NCI-H2171 treated with DMSO at 0.1 percent for 48 hours (cell line): ENCODE data around the gene COL25A1.
"Not testable (repeated sequence)": the region's sequence is repeated elsewhere in the genome, so short reads cannot be mapped to it uniquely, and the experiment has no call there.

Experiments
- DNase-seq: peaks from one replicate; lab custom pipeline; 2025; lab: John Stamatoyannopoulos, UW

COL25A1 gene

DNA sequence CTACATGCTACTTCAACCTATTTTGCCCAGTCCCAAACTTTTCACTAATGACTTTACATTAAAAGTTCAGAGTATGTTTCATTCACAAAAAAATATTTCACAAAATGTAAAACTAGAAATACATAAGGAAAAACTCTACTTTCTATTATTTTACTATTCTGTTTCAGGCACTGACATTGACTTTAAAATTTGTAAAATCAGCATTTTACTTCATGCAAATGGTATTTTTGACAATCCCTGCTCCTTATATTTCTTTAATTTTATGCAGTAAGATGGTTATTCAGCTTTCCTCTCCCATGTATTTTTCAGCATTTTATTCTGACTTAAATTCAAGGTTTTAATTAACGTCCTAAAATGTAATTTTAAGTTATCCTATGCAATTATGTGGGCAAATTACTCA is 178.5 kb downstream of the COL25A1 start:
- DNase-seq: no peak

DNA sequence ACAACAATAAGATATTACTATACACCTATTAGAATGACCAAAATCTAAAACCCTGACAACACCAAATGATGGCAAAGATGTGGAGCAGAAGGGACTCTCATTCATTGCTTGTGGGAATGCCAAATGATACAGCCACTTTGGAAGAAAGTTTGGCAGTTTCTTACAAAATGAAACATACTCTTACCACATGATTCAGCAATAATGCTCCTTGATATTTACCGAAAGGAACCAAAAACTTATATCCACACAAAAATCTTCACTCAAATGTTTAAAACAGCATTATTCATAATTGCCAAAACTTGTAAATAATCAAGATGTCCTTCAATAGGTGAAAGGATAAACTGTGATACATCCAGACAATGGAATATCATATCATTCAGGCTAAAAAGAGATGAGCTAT is 180.9 kb downstream of the COL25A1 start:
- DNase-seq: no peak

DNA sequence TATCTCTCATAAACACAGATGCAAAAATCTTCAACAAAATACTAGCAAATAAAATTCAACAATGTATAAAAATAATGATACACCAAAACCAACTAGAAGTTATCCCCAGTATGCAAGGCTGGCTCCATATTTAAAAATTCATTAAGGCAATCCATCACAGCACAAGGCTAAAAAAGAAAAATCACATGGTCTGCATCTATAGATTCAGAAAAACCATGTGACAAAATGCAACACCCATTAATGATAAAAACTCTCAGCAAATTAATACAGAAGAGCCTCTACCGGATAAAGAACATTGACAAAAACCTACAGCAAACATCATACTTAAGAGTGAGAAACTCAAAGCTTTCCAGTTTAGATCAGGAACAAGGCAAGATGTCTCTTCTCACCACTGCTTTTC is 182.6 kb downstream of the COL25A1 start:
- no peak for DNase-seq

DNA sequence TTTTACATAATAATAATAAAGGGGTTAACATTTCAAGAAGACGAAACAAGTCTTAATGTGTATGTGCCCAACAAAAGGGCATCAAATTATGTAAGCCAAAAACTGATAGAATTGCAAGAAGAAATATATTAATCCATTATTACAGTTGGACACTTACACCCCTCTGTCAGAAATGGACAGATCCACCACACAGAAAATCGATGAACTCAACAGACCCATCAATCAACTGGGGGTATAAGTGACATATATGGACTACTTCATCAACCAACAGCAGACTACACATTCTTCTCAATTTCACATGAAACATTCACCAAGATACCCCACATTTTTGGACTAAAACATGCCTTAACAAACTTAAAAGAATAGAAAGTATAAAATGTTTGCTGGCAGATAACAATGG is 183.8 kb downstream of the COL25A1 start:
- no peak for DNase-seq

DNA sequence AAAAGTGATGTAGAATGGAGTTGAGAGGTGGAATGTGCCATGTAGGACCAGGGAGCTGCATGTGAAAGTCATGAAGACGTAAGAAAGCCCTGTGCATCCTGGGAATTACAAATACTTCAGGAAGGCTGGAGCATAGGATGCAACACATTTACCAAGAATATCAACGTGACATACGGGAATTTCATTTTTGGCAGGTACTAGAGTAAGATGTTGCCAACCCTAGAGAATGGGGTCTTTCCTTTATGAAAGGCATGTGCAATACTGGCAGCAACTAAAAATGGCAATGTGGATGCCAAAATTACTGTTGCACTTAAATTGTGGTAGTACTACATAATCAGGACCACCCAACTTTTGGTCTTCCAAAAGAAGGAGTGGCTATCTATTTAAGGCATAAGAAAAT is 188.0 kb downstream of the COL25A1 start:
- DNase-seq: no peak

DNA sequence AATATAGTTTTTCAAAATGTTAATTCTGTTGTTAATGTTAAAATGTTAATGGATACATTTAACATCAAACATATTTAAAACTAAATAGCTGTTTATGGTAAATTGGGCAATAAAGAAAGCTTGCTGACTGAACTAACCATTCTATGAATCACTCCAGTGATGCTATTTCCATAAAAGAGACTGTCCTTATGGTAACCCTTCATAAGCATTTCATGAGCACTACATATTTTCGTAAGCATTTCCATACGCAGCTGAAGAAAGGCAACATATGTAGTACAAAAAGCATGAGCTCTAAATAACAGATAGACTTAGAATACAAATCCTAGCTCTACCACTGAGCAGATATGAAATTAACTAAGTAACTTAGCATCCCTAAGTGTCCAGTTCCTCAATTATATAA is 188.9 kb downstream of the COL25A1 start:
- no peak for DNase-seq

DNA sequence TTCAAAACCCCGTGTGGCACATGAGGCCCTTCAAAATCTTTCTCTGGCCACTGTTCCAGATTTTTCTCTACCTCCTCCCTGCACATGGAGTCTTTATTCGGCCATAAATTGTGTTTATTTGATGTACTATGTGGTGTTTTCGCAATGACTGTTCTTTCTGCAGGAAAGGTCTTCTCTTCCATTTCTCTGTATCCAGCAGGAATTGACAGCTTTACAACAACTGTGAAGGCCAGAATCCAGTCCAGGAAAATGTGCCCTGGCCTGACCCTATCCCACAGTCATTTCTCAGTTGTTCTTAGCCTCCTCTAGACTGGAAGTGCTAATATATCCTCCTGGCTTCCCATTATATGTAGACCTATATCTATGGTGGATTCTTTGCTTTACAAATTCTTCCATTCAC is 191.4 kb downstream of the COL25A1 start:
- DNase-seq: no peak

DNA sequence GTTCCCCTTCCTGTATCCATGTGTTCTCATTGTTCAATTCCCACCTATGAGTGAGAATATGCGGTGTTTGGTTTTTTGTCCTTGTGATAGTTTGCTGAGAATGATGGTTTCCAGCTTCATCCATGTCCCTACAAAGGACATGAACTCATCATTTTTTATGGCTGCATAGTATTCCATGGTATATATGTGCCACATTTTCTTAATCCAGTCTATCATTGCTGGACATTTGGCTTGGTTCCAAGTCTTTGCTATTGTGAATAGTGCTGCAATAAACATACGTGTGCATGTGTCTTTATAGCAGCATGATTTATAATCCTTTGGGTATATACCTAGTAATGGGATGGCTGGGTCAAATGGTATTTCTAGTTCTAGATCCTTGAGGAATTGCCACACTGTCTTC is 194.2 kb downstream of the COL25A1 start:
- not testable (repeated sequence) for DNase-seq

DNA sequence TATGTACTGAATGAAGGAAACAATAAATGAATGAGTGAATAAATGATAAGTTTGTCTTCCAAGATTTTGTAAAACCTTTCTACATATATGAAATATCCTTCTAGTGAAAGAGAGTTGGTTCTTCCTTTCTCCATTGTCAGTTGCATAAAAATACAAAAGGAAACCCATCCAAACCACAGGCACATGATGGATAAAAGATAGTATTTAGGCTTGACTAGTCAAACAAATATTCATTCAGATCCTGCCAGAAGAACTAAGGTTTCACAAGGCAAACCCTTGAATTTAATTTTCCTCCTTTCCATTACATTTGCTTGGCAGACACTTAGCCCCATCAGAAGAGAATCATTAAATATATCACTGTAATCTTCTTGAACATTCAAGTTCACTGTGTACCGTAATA is 208.4 kb downstream of the COL25A1 start:
- no peak for DNase-seq

DNA sequence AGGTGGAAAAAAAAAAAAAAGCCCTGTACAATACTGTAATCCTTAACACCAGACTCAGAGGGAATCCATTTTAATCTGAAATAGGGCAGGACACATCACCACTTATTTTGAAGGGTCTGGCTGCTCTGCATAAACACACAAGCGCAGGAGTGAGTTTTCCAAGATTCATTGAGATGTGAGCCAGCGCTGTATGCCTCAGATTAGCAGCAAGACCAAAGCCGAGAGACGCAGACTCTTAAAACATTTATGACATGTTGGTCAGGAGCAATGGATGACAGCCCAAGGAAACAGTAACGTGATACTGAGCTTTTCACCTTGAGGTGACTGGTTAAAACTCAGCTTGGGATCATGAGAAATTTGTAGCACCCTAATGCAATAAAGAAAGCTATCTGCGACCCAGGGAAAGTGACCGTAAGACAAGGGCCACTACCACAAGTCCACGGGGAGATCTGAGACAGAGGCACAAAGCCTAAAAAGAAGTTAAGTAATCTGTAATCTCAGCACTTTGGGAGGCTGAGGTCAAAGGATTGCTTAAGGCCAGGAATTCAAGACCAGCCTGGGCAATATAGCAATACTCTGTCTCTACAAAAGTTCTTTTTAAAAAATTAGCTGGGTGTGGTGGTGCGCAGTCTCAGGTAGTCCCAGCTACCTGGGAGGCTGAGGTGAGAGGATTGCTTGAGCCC is 210.6 kb downstream of the COL25A1 start:
- DNase-seq: no peak

DNA sequence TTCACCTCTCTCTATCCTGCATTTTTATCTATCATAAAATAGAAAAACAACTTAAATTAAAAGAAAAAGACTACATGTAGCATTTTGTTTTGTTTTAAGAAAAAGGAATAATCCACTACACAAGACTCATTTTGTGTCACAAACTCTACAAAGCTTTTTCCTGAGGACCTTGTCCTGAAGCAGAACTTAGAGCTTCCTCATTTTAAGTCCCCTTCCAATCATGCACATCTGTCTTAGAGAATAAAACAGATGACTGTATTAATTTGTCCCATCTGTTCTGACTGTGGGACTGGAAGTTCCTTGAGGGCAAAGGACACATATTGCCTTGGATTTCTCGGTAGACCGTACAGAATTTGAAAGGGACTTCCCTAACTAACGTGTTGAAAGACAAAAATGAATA is 218.5 kb downstream of the COL25A1 start:
- DNase-seq: no peak

DNA sequence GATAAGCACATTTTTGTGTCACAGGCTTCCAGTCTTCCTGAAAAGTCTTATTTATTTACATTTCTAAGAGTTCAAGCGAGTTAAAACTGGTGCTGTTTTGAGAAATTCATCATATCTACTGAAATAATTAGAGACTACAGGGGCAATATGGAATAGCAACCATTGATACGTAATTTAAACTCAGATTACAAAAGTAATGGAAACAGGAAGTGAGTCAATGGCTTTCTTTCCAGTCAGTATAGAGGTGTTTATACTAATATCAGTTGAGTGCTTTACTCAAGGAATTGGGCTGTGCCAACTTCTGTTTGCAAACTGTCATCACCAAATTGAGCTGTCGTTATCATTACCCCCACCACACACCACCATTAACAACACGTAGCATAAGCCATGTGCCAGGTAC is 222.7 kb downstream of the COL25A1 start:
- DNase-seq: no peak

DNA sequence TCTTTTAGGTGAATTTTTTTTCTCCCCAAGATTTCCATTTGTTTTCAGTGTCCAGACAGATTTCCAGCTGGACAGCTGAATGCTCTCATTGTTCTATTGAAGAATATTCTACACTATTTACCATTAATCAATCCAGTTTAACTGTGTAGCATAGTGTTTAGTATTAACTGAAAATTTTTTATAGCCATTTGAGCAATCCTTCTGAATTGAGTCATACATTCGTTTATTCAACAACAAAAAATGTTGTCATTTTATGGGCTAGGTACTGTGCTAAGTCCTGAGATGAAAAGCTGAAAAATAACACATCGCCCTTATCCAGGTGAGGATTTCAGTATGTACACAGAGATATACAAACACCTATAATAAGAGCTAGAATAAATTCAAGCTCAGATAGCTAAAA is 223.3 kb downstream of the COL25A1 start:
- no peak for DNase-seq

DNA sequence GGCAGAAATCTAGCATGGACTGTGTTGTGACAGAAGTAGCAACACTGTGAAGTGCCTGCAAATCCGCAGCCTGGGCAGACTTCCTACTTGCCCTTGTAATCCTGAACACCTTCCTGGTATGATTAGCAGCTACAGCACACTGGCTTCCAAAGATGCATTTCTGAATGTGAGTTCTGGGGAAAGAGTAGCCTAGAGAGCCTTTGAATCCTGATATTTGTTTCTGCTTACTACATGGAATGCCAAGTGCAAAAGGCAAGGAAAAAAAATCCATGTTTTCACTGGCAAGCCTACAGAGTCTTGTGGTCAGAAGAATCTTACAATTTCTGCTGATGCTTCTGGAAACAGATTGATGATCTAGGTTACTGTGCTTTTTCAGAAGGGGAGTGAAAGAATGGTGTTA is 223.7 kb downstream of the COL25A1 start:
- no peak for DNase-seq

DNA sequence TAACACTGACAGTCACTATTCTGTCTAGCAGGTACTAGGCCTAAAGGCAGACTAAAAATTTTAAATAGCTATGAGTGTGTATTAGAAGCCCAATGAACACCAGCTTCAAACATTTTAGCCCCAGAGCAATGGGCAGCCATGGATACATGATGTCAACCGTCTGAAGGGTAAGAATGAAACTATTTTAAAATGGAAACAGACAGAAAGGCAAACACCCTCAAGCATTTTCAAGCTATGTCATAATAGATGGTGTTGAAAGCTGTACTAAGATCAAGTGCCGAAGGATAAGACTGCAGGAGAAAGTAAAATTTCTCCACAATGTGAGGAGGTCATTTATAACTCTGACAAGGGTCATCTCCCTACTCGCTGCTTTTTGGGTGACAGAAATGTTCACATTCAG is 225.0 kb downstream of the COL25A1 start:
- DNase-seq: no peak

DNA sequence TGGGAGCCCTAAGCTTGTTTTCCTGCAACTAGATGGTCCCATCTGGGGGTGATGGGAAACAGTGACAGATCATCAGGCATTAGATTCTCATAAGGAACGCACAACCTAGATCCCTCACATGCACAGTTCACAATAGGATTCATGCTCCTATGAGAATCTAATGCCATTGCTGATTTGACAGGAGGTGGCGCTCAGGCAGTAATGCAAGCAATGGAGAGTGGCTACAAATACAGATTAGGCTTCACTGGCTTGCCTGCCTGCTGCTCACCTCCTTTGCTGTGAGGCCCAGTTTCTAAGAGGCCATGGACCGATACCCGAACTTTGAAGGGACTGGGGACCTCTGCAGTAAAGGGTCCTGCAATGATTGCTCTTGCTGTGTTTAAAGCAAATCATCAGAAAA is 225.7 kb downstream of the COL25A1 start:
- not testable (repeated sequence) for DNase-seq

DNA sequence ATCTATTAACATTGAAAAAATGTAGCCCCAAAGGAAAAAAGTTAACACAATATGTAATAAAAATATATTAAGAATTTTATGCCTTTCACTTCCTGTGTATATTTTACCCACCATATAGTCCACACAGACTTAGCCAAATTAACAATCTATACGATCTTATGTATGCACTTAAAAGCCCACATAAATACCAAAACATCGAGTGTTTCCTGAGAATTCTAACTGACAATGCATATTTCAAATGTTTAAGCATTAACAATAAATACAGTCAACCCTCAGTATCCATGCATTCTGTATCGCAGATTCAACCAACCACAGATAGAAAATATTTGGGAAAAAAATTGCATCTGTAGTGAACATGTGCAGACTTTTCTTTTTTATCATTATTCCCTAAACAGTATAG is 226.8 kb downstream of the COL25A1 start:
- no peak for DNase-seq

DNA sequence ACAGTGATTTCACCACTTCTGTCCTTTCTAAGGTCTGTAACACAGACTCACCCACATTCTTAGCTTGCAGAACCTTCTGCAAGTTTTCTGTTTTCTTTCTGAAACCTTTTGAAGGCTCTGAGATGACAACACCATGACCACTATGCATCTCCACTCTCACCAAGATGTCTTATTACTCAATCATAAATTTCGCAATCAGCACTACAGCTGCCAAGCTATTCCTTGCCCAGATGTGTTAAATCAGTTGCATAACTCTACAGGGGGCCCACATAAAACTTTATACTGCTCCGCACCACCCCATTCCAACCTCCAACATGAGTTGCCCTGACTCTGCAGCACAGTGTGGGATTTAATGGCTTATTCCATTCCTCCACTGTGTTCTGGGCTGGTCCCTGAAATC is 229.9 kb downstream of the COL25A1 start:
- no peak for DNase-seq

DNA sequence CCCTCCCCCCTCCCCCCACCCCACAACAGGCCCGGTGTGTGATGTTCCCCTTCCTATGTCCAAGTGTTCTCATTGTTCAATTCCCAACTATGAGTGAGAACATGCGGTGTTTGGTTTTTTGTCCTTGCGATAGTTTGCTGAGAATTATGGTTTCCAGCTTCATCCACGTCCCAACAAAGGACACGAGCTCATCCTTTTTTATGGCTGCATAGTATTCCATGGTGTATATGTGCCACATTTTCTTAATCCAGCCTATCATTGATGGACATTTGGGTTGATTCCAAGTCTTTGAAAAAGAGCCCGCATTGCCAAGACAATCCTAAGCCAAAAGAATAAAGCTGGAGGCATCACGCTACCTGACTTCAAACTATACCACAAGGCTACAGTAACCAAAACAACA is 231.8 kb downstream of the COL25A1 start:
- not testable (repeated sequence) for DNase-seq

DNA sequence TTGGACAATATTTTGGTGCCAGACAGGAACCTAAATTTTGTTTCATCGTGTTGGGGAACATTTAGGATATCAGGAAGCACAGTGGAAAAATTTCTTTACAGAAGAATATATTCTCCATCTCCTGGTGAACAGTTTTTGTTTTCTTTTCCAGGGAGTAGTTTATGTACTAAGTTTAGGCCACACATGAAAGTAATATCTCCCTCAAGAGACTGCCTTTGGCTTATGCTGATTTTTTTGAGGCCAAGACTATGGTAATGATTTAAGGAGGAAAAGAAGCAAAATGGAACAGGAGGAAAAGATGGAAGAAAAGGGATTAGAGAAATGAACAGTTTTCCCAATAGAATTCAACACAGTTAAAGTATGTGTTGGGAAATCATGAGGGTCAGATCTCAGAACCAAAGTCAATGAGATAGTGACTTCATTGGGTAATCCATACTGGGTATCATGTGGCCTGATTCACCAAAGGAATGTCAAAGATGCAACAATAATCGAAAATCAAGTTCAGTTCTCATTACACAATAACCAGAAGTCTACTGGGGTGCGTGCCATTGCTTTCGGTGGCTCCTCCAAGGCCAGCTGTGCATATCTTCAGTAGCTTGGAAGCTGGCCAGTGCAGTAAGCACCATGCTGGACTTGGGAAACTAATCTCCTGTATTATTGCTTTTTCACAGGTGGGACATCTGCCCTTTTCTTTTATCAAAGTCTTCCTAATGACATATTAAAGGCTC is 234.8 kb downstream of the COL25A1 start:
- no peak for DNase-seq

DNA sequence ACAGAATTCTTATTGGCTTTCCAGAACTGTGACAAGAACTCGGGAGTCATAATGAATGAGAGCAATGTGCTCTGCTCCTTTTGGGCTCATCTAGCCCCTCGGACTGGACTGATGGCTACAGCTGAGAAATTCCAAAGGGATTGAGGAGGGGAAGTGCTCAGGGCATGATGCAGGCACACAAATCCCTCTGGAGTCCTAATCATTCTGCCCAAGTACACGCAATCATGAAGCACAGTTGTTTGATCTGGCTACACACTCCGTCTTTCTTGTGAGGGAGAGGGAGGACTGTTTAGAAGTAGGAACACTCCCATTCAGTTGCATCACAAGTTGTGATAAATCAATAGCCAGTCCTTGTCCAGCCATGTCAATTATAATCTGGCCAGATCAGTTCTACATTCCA is 237.5 kb downstream of the COL25A1 start:
- DNase-seq: no peak

DNA sequence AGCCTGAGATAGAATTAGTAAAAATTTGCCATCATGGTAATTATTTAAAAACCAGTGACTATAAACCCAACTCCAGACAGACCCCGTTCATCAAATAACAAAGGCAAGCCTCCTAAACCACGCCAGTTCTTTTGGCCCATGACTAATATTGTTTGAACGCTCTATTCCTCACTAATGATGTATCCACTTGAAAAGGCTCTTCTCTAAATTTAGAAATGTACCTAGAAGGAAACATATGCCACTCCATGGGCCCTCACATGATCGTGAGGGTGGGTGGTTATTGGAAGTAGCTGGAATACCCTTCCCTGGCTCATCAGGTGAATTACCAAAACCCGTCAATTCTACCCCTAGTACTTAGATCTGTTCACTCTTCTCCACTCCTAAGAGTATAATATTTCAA is 249.2 kb downstream of the COL25A1 start:
- no peak for DNase-seq

DNA sequence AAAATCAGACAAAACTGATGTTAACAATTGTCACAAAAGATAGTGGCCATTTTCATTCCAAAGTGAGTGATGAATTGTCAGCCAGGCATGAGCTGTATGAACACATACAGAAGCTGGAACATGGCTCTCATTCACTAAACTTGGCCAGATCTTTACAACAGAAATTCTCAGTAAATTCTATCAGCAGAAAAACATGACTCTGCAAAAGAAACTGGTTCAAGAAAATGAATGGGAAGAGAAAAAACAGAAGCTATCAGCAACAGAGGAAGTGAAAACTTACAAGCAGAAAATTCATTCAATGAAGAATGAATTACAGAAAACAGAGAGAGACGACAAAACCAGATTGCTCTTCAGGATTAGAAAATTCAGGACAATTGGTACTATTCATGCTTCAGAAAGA is 249.6 kb downstream of the COL25A1 start:
- DNase-seq: no peak

DNA sequence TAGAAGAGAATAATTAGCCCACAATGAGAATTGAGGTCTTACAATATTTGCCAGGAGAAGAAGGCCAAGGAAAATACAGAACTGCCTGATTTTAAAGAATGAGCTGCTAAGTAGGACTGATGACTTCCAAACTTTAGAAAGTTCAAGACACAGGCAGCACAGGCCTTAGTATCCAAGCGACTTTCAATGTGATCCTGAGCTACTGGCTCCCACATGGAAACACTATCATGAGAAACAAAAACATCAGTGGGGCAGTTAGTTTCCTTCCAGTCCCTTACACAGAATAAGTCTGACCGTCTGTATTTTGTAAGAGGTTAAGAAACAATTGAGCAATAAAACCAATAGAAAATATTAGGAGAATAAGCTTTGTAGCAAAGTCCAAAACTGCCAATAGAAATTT is 251.4 kb downstream of the COL25A1 start:
- DNase-seq: no peak
